ENCODE measurements around the gene SACM1L. TPM values are rescaled to one million over a fixed set of nuclear protein-coding genes. Genes with fewer than 3 reads are reported as not detected.

Gene SACM1L
- total and polyA plus RNA-seq, 2 experiments from 2014 or later = 28.1 to 61.6 TPM

GRCh38 chr3:45739991-45740390, 50.8 kb downstream of the SACM1L start:
- H3K36me3 ChIP-seq (replicated peaks; ENCODE audit: insufficient read depth, low read depth) = peaks cover 6% of the 10 kb centered on the region
- H3K9me3 ChIP-seq (ENCODE audit: low read depth) = no peaks in the 10 kb centered on the region
- no peaks in the 10 kb centered on the region for H3K27me3 ChIP-seq
- WGBS (ENCODE audit: low lambda C conversion rate, missing lambda C conversion rate) = 89% methylated on average over 2 of the region's 2 CpGs
- no peak overlapping the region for H3K27ac ChIP-seq
- no peaks in the 10 kb centered on the region for H3K4me1 ChIP-seq (ENCODE audit: insufficient read depth)
- H2AFZ ChIP-seq = no peak overlapping the region
- no peak overlapping the region for H3K4me2 ChIP-seq
- H3K9me2 ChIP-seq (replicated peaks; ENCODE audit: insufficient read depth) = no peaks in the 10 kb centered on the region
- DNase-seq (ENCODE audit: low spot score) = no peak
- no peaks in the 10 kb centered on the region for H3K79me2 ChIP-seq
- H3K4me3 ChIP-seq = no peak overlapping the region
- no peaks in the 10 kb centered on the region for H4K20me1 ChIP-seq (ENCODE audit: insufficient read depth, poor library complexity, severe bottlenecking)
- no peak for TF ChIP-seq EZH2phosphoT487 (IDR thresholded peaks at IDR 0.05; ENCODE audit: low read depth, severe bottlenecking, unreplicated experiment)

- Histone ChIP-seq H3K27me3 (no peaks in the 10 kb centered on the region), H3K9me3 (ENCODE audit: low read depth) (no peaks in the 10 kb centered on the region), H4K20me1 (ENCODE audit: insufficient read depth, poor library complexity, severe bottlenecking) (no peaks in the 10 kb centered on the region), H2AFZ (no peak overlapping the region), H3K4me2 (no peak overlapping the region), H3K27ac (peak overlapping the region; percentile 10), H3K4me3 (no peak overlapping the region), H3K4me1 (ENCODE audit: insufficient read depth) (no peaks in the 10 kb centered on the region), H3K9me2 (replicated peaks; ENCODE audit: insufficient read depth) (no peaks in the 10 kb centered on the region), H3K79me2 (no peaks in the 10 kb centered on the region), H3K36me3 (replicated peaks; ENCODE audit: insufficient read depth, low read depth) (peaks cover 6% of the 10 kb centered on the region)
- TF ChIP-seq EZH2 (IDR thresholded peaks at IDR 0.05; ENCODE audit: borderline replicate concordance) = no peak
- TF ChIP-seq EZH2phosphoT487 (IDR thresholded peaks at IDR 0.05; ENCODE audit: low read depth, severe bottlenecking, unreplicated experiment) = no peak
- TF ChIP-seq CTCF (IDR thresholded peaks at IDR 0.05; ENCODE audit: poor library complexity) = no peak
- no peak for DNase-seq (ENCODE audit: low spot score)
Measured at GRCh38 chr3:45741247-45741646, 52.1 kb downstream of the SACM1L start.

GRCh38 chr3:45741742-45742460, 52.7 kb downstream of the SACM1L start:
- WGBS (ENCODE audit: low lambda C conversion rate, missing lambda C conversion rate) = 85% methylated on average over 6 of the region's 6 CpGs
- Histone ChIP-seq H3K9me2 (replicated peaks; ENCODE audit: insufficient read depth) (no peaks in the 10 kb centered on the region), H3K27ac (no peak overlapping the region), H3K36me3 (replicated peaks; ENCODE audit: insufficient read depth, low read depth) (peaks cover 6% of the 10 kb centered on the region), H3K79me2 (no peaks in the 10 kb centered on the region), H3K27me3 (no peaks in the 10 kb centered on the region), H4K20me1 (ENCODE audit: insufficient read depth, poor library complexity, severe bottlenecking) (no peaks in the 10 kb centered on the region), H3K4me2 (no peak overlapping the region), H3K4me1 (ENCODE audit: insufficient read depth) (no peaks in the 10 kb centered on the region), H3K4me3 (no peak overlapping the region), H3K9me3 (ENCODE audit: low read depth) (no peaks in the 10 kb centered on the region), H2AFZ (no peak overlapping the region)
- TF ChIP-seq CTCF (IDR thresholded peaks at IDR 0.05; ENCODE audit: poor library complexity) (no peak), EZH2 (IDR thresholded peaks at IDR 0.05; ENCODE audit: borderline replicate concordance) (no peak), EZH2phosphoT487 (IDR thresholded peaks at IDR 0.05; ENCODE audit: low read depth, severe bottlenecking, unreplicated experiment) (no peak)
- no peak for DNase-seq (ENCODE audit: low spot score)

GRCh38 chr3:45742461-45743089, 53.4 kb downstream of the SACM1L start:
- Histone ChIP-seq H3K4me1 (ENCODE audit: insufficient read depth) (no peaks in the 10 kb centered on the region), H3K9me3 (ENCODE audit: low read depth) (no peaks in the 10 kb centered on the region), H3K79me2 (no peaks in the 10 kb centered on the region), H3K27me3 (no peaks in the 10 kb centered on the region), H2AFZ (no peak overlapping the region), H3K9me2 (replicated peaks; ENCODE audit: insufficient read depth) (no peaks in the 10 kb centered on the region), H3K36me3 (replicated peaks; ENCODE audit: insufficient read depth, low read depth) (peaks cover 5% of the 10 kb centered on the region), H3K4me2 (no peak overlapping the region), H4K20me1 (ENCODE audit: insufficient read depth, poor library complexity, severe bottlenecking) (no peaks in the 10 kb centered on the region), H3K27ac (no peak overlapping the region), H3K4me3 (no peak overlapping the region)
- 86% methylated on average over 4 of the region's 4 CpGs for WGBS (ENCODE audit: low lambda C conversion rate, missing lambda C conversion rate)
- TF ChIP-seq EZH2phosphoT487 (IDR thresholded peaks at IDR 0.05; ENCODE audit: low read depth, severe bottlenecking, unreplicated experiment) (no peak), EZH2 (IDR thresholded peaks at IDR 0.05; ENCODE audit: borderline replicate concordance) (no peak), CTCF (IDR thresholded peaks at IDR 0.05; ENCODE audit: poor library complexity) (no peak)
- DNase-seq (ENCODE audit: low spot score) = no peak
